H9 (cell line): Measurements from ENCODE around the gene EVI5. TPM values are rescaled to one million over a fixed set of nuclear protein-coding genes. Genes with fewer than 3 reads are reported as not detected.

Experiments
- DNase-seq: peaks from one replicate; pipeline ENCODE4 v3.0.0-alpha.2; 2017
- H2AFZ ChIP-seq: one replicate; pipeline ENCODE4 v1.6.1; 2013; ENCODE audit warnings: mild to moderate bottlenecking, low read length, control low read depth, moderate library complexity
- H2AK5ac ChIP-seq: 2 replicates; pipeline ENCODE4 v1.6.1; 2013; ENCODE audit warnings: low read length, control low read depth, mixed read lengths; ENCODE audit not compliant: insufficient read length
- H2BK120ac ChIP-seq: one replicate; pipeline ENCODE4 v1.6.1; 2013; ENCODE audit warnings: low read depth, mild to moderate bottlenecking, low read length, control low read depth, inconsistent platforms; ENCODE audit not compliant: poor library complexity, severe bottlenecking
- H2BK12ac ChIP-seq: 2 replicates; pipeline ENCODE4 v1.6.1; 2013; ENCODE audit warnings: low read length, control low read depth, mixed read lengths, low read depth; ENCODE audit not compliant: insufficient read length
- H2BK15ac ChIP-seq: 2 replicates; pipeline ENCODE4 v1.6.1; 2013; ENCODE audit warnings: low read depth, low read length, control low read depth
- H2BK20ac ChIP-seq: one replicate; pipeline ENCODE4 v1.6.1; 2013; ENCODE audit warnings: low read depth, mild to moderate bottlenecking, low read length, control low read depth, inconsistent platforms; ENCODE audit not compliant: poor library complexity, severe bottlenecking
- H2BK5ac ChIP-seq: 2 replicates; pipeline ENCODE4 v1.6.1; 2013; ENCODE audit warnings: low read length, control low read depth, mixed read lengths; ENCODE audit not compliant: insufficient read length
- H3K14ac ChIP-seq: 2 replicates; pipeline ENCODE4 v1.6.1; 2013; ENCODE audit warnings: low read length, control low read depth; ENCODE audit not compliant: insufficient read depth
- H3K18ac ChIP-seq: 2 replicates; pipeline ENCODE4 v1.6.1; 2013; ENCODE audit warnings: low read depth, mild to moderate bottlenecking, mixed read lengths, low read length, control low read depth; ENCODE audit not compliant: insufficient read length
- H3K23ac ChIP-seq: 2 replicates; pipeline ENCODE4 v1.6.1; 2013; ENCODE audit warnings: low read length, control low read depth, mixed read lengths, low read depth; ENCODE audit not compliant: insufficient read length
- H3K23me2 ChIP-seq: 2 replicates; pipeline ENCODE4 v1.6.1; 2013; ENCODE audit warnings: low read depth, mild to moderate bottlenecking, mixed read lengths, low read length, control low read depth; ENCODE audit not compliant: insufficient read length, poor library complexity, severe bottlenecking
- H3K27ac ChIP-seq: 2 replicates; pipeline ENCODE4 v1.5.1; 2013; ENCODE audit warnings: low read length, control low read depth, mixed read lengths, low read depth; ENCODE audit not compliant: insufficient read length
- H3K27me3 ChIP-seq: 2 replicates; pipeline ENCODE4 v1.6.1; 2013; ENCODE audit warnings: low read length, control low read depth, inconsistent platforms; ENCODE audit not compliant: insufficient read depth
- H3K4ac ChIP-seq: 2 replicates; pipeline ENCODE4 v1.6.1; 2013; ENCODE audit warnings: low read depth, mild to moderate bottlenecking, control low read depth, inconsistent platforms, low read length, moderate library complexity
- H3K4me1 ChIP-seq: 2 replicates; pipeline ENCODE4 v1.6.1; 2013; ENCODE audit warnings: low read length, control low read depth, inconsistent platforms; ENCODE audit not compliant: insufficient read depth
- H3K4me2 ChIP-seq: 2 replicates; pipeline ENCODE4 v1.6.1; 2013; ENCODE audit warnings: low read length, control low read depth, mixed read lengths; ENCODE audit not compliant: insufficient read length, insufficient read depth
- H3K56ac ChIP-seq: 2 replicates; pipeline ENCODE4 v1.6.1; 2013; ENCODE audit warnings: low read depth, mild to moderate bottlenecking, mixed read lengths, low read length, control low read depth; ENCODE audit not compliant: insufficient read length
- H3K79me1 ChIP-seq: 2 replicates; pipeline ENCODE4 v1.6.1; 2013; ENCODE audit warnings: low read depth, mild to moderate bottlenecking, moderate library complexity, low read length, control low read depth, inconsistent platforms; ENCODE audit not compliant: insufficient read depth, poor library complexity, severe bottlenecking
- H3K79me2 ChIP-seq: 2 replicates; pipeline ENCODE4 v1.6.1; 2013; ENCODE audit warnings: low read length, control low read depth, inconsistent platforms; ENCODE audit not compliant: insufficient read depth
- H3K9ac ChIP-seq: 2 replicates; pipeline ENCODE4 v1.6.1; 2013; ENCODE audit warnings: low read length, control low read depth, mixed read lengths; ENCODE audit not compliant: insufficient read length; ENCODE audit errors: extremely low read depth
- H3K9me3 ChIP-seq: one replicate; pipeline ENCODE4 v1.6.1; 2013; ENCODE audit warnings: low read depth, low read length, inconsistent platforms; ENCODE audit not compliant: control insufficient read depth
- H3T11ph ChIP-seq: one replicate; pipeline ENCODE4 v1.6.1; 2013; ENCODE audit warnings: mild to moderate bottlenecking, low read length, control low read depth, inconsistent platforms
- H4K20me1 ChIP-seq: one replicate; pipeline ENCODE4 v1.6.1; 2013; ENCODE audit not compliant: control insufficient read depth, insufficient read length, insufficient read depth
- H4K5ac ChIP-seq: 2 replicates; pipeline ENCODE4 v1.6.1; 2013; ENCODE audit warnings: low read depth, mild to moderate bottlenecking, mixed read lengths, low read length, control low read depth; ENCODE audit not compliant: insufficient read length
- H4K8ac ChIP-seq: replicated peaks from 2 replicates; pipeline ENCODE4 v1.6.1; 2013; ENCODE audit warnings: low read length, control low read depth, mixed read lengths, low read depth; ENCODE audit not compliant: insufficient read length
- H4K91ac ChIP-seq: 2 replicates; pipeline ENCODE4 v1.6.1; 2013; ENCODE audit warnings: low read depth, mild to moderate bottlenecking, moderate library complexity, mixed read lengths, low read length, control low read depth; ENCODE audit not compliant: insufficient read length
- H3K27ac Mint-ChIP-seq, 3 experiments: 2 replicates in 2 of 3; 3 replicates in 1 of 3; pipeline ENCODE4 v1.8.0; 2020 to 2021; ENCODE audit warnings: mixed read lengths in 3 of 3, mild to moderate bottlenecking in 1 of 3, moderate library complexity in 1 of 3
- H3K27me3 Mint-ChIP-seq: 2 replicates; pipeline ENCODE4 v1.8.0; 2021; ENCODE audit warnings: low read depth, mild to moderate bottlenecking, moderate library complexity, mixed read lengths
- H3K36me3 Mint-ChIP-seq, 3 experiments: 2 replicates in 2 of 3; 3 replicates in 1 of 3; pipeline ENCODE4 v1.8.0; 2020 to 2021; ENCODE audit warnings: low read depth in 3 of 3, mixed read lengths in 3 of 3; ENCODE audit not compliant: insufficient read depth in 1 of 3
- H3K4me1 Mint-ChIP-seq, 2 experiments: 2 replicates each; pipeline ENCODE4 v1.8.0; 2020; ENCODE audit warnings: mixed read lengths in 2 of 2
- H3K4me3 Mint-ChIP-seq, 2 experiments: 2 replicates in 1 of 2; 3 replicates in 1 of 2; pipeline ENCODE4 v1.8.0; 2020 to 2021; ENCODE audit warnings: mild to moderate bottlenecking in 2 of 2, mixed read lengths in 2 of 2, moderate library complexity in 1 of 2
- H3K9me3 Mint-ChIP-seq, 2 experiments: 2 replicates in 1 of 2; 3 replicates in 1 of 2; pipeline ENCODE4 v1.8.0; 2020; ENCODE audit warnings: mild to moderate bottlenecking in 2 of 2, mixed read lengths in 2 of 2, moderate library complexity in 1 of 2
- CTCF ChIP-seq: fragments of 200-600 bp; sonication (generic); conservative IDR thresholded peaks from 3 replicates; pipeline ENCODE4 v1.8.0; 2021; ENCODE audit warnings: antibody characterized with exemption, mild to moderate bottlenecking
- WGBS: extraction: QIAGEN DNeasy Blood & Tissue Kit; methylation state at CpG from one replicate; pipeline ENCODE4 v1.1.7; 2013; ENCODE audit warnings: missing lambda C conversion rate, low lambda C conversion rate, mixed read lengths; ENCODE audit not compliant: insufficient read length; ENCODE audit errors: extremely low coverage; 5-methylcytosine and 5-hydroxymethylcytosine counted together
- total RNA-seq: library from RNA; stranded (reverse); gene quantifications from 2 replicates; pipeline ENCODE4 v1.2.1, GENCODE V29; 2021

Gene EVI5
- total RNA-seq, 1 experiment from 2014 or later: 9.7 TPM

- Mint-ChIP-seq H3K27ac (no peak overlapping the region), H3K36me3 (peaks cover 0 to 4% (median 0%) of the 10 kb centered on the region in 3 experiments; a peak in 2 of 7 replicates), H3K27me3 (peaks cover 99% of the 10 kb centered on the region), H3K9me3 (peaks cover 5 to 14% of the 10 kb centered on the region in 2 experiments), H3K4me3 (peak overlapping the region; percentile 53 to 83), H3K4me1 (peaks cover 39 to 50% of the 10 kb centered on the region in 2 experiments)
- no peaks in the 10 kb centered on the region for H3K4me1 ChIP-seq
- H4K8ac ChIP-seq: no peak overlapping the region
- no peak overlapping the region for H3T11ph ChIP-seq
- H3K23me2 ChIP-seq: peaks cover 40% of the 10 kb centered on the region
- no peak overlapping the region for H2BK120ac ChIP-seq
- no peak overlapping the region for H3K27ac ChIP-seq
- 0 out of 2 replicates have a peak overlapping the region, but pooled peaks have one; percentile 22 for H3K14ac ChIP-seq
- peak; percentile 54 for DNase-seq
- WGBS: no CpG with 5 or more reads among the region's 65 CpGs
- H3K79me2 ChIP-seq: no peaks in the 10 kb centered on the region
- no peak overlapping the region for H2BK12ac ChIP-seq
- no peaks in the 10 kb centered on the region for H3K79me1 ChIP-seq
- no peak overlapping the region for H3K4ac ChIP-seq
- peaks cover 78% of the 10 kb centered on the region for H3K27me3 ChIP-seq
- no peak overlapping the region for H3K18ac ChIP-seq
- no peaks in the 10 kb centered on the region for H3K9me3 ChIP-seq
- no peak overlapping the region for H2BK15ac ChIP-seq
- H3K23ac ChIP-seq: no peak overlapping the region
- no peak overlapping the region for H2AK5ac ChIP-seq
- no peaks in the 10 kb centered on the region for H4K20me1 ChIP-seq
- H2BK20ac ChIP-seq: no peak overlapping the region
- H4K5ac ChIP-seq: no peak overlapping the region
- TF ChIP-seq CTCF: no peak
- no peak overlapping the region for H4K91ac ChIP-seq
- H2AFZ ChIP-seq: no peak overlapping the region
- H3K4me2 ChIP-seq: peak overlapping the region; percentile 74
- H3K9ac ChIP-seq: no peak overlapping the region
- no peak overlapping the region for H3K56ac ChIP-seq
- no peak overlapping the region for H2BK5ac ChIP-seq
These were observed 303.9 kb downstream of the EVI5 start for GRCh38 chr1:92480813-92481598.
